AG09309 (cell line): ENCODE results near the gene AKNA.
"Not testable (repeated sequence)": the region's sequence is repeated elsewhere in the genome, so short reads cannot be mapped to it uniquely, and the experiment has no call there.

ENCODE experiments used
- DNase-seq: peaks from one replicate; pipeline ENCODE4 v3.0.0-alpha.2; 2010; ENCODE audit warnings: low read depth
- H3K4me3 ChIP-seq: 2 replicates; pipeline ENCODE4 v1.5.1; 2011; ENCODE audit warnings: mild to moderate bottlenecking, low read depth, low read length, moderate library complexity; ENCODE audit not compliant: control insufficient read depth
- TF ChIP-seq, protein P1 (sequence below): IDR thresholded peaks from 2 replicates; pipeline ENCODE4 v1.5.1; 2011; ENCODE audit warnings: mild to moderate bottlenecking, low read depth, low read length, inconsistent platforms; ENCODE audit not compliant: insufficient read depth, control insufficient read depth; ENCODE audit errors: missing control alignments

AKNA gene

DNA sequence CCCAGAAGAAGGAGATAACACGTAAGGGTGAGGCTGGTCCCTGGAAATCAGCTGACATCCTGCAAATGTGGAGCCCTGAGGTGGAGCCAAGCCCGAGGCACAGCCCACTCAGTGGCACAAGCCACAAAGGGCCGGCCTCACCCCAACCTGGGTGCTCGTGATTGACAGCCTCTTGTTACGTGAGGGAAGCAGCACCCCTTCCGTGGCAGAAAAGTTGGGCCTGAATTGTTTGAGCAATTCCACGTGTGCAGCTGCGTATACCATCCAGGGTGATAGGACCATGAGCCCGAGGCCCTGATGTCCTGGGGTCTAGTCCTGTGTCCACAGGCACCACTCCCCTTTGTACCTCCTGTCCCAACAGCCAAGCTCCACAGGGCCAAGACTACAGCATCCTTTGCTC is 53.3 kb downstream of the AKNA start:
- DNase-seq = no peak
- H3K4me3 ChIP-seq = no peak overlapping the region
- TF ChIP-seq, protein P1, sequence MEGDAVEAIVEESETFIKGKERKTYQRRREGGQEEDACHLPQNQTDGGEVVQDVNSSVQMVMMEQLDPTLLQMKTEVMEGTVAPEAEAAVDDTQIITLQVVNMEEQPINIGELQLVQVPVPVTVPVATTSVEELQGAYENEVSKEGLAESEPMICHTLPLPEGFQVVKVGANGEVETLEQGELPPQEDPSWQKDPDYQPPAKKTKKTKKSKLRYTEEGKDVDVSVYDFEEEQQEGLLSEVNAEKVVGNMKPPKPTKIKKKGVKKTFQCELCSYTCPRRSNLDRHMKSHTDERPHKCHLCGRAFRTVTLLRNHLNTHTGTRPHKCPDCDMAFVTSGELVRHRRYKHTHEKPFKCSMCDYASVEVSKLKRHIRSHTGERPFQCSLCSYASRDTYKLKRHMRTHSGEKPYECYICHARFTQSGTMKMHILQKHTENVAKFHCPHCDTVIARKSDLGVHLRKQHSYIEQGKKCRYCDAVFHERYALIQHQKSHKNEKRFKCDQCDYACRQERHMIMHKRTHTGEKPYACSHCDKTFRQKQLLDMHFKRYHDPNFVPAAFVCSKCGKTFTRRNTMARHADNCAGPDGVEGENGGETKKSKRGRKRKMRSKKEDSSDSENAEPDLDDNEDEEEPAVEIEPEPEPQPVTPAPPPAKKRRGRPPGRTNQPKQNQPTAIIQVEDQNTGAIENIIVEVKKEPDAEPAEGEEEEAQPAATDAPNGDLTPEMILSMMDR = no peak

DNA sequence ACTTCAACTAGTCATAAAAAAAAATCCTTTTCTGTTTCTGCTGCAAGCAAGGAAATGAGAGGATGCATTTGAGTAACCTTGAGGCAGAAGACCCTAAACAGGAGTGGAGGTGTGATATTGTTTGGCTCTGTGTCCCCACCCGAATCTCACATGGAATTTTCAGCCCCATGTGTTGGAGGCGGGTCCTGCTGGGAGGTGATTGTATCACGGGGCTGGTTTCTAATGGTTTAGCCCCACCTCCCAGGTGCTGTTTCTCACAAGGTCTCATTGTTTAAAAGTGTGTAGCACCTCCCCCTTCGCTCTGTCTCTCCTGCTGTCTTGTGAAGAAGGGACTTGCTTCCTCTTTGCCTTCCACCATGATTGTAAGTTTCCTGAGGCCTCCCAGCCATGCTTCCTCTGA is 54.1 kb downstream of the AKNA start:
- not testable (repeated sequence) for H3K4me3 ChIP-seq, DNase-seq

DNA sequence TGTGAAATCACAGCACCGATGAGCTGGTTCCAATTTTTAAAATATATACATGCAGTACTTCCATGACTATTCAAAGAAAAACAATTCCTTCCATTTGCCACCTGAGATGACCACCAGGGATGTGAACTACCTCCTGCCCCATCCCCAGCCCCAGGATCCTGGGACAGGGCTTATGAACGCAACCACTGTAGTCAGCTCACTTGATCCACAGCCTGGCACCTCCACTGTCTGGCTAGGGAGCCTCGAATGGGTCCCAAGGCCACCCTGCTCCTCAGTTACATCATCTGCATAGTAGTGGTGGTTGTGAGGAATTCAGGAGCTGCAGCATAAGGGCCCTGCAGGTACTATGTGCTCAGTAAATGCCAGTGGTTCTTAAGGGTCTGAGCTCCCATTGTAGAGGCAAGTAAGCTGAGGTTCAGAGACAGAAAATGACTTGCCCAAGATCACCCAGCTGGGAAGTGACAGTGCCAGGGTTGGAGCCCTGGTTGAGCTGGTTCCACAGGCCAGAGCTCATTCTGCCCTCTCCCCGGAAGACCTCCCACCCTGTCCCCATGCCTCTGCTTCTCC is 55.2 kb downstream of the AKNA start:
- DNase-seq, H3K4me3 ChIP-seq: not testable (repeated sequence)

DNA sequence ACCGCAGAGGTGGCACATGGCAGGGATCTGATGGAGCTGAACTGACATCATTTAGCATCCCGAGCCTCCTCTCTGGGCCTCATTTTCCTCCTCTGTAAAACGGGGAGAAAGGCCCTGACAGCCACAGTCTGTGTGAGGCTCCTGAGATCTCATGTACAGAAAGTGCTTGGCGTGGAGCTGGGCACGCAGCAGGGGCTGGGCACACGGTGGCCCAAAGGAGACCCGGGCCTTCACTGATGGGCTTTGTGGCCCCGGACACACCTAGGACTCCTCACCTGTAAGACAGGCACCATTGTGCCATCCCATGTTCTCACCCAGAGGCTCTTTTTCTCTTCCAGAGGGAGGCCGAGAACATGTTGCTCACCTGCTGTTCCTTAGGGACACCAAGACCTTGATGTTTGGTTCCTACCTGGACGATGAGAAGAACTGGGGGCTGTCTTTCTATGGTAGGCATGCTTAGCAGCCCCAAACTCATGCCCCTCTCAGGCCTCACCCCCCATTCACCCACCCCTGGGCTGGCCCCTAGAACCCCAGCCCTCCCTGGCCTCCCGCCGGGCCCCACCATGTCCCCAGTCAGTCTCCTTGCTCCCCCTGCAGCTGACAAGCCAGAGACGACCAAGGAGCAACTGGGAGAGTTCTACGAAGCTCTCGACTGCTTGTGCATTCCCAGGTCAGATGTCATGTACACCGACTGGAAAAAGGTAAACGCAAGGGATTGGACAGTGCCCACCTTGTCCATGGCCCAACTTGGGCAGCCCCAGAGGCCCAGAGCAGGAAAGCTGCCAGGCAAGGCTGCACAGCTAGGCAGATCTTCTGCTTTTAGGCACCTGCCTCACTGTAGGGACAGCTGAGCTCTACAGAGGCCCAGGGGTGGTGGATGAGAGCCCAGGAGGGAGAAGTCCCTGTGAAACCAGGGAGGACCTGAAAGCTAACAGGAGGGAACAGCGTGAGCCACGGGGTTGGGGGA is 56.3 kb downstream of the AKNA start:
- not testable (repeated sequence) for H3K4me3 ChIP-seq, DNase-seq

DNA sequence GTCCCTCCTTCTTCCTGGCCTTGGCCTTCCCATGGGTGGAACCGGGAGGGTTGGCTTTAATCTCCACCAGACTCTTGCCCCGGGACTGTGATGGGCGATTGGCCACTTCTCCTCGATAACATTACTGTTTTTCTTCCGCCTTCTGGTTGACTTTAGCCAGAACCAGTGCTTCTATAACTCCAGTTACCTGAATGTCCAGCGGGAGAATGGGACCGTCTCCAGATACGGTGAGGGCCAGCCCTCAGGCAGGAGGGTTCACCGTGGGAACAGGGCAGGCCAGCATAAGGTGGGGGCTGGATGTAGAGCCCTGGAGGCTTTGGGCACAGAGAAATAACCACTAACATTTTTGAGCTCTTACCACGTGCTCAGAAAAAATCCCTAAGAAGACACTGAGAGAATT is 57.1 kb downstream of the AKNA start:
- H3K4me3 ChIP-seq = no peak overlapping the region
- TF ChIP-seq, protein P1 = no peak

DNA sequence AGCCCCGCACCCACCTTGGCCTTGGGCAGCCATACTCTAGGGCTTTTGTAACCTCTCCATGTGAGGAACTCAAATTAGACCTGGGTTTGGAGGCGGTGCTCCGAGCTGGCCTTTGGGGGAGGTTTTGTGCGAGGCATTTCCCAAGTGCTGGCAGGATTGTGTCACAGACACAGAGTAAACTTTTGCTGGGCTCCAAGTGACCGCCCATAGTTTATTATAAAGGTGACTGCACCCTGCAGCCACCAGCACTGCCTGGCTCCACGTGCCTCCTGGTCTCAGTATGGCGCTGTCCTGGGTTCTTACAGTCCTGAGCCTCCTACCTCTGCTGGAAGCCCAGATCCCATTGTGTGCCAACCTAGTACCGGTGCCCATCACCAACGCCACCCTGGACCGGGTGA is 58.2 kb downstream of the AKNA start, which contains the start of gene ORM2:
Gene ORM2, plus strand, starts transcription at position 245 of the 398 bp plus-strand sequence. Its CDS starts 36 bp downstream, at position 281.
- H3K4me3 ChIP-seq, DNase-seq: not testable (repeated sequence)

More for the DNA sequence above, 57.1 kb downstream of the AKNA start:
- no peak for DNase-seq

DNA sequence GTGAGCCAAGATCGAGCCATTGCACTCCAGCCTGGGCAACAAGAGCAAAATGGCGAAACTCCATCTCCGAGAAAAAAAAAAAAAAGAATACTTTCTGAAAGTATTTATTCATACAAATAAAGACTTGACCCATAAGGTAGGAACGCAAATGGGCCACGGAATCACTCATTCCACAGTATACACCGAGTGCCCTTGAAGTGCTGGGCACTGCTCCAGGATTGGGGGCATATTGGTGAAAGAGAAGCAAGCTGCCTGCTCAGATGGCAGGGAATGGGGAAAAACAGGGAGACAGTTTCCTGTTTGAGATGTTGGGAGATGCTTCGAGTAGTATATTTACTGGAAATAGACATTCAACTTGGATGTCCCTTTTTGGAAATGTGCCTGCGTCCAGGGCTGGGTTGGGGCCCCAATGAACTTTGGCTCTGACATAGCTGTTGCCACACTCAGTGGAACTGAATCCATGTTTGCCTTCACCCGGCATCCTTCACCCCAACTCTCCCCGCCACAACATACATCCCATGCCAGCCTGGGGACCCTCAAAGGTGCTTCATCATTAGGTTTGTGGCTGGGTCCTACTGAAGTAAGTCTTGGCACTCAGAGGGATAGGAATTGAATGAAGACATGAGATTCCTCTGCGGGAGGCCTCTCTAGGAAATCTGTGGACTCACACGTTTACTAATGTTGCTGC is 58.7 kb downstream of the AKNA start:
- not testable (repeated sequence) for DNase-seq, H3K4me3 ChIP-seq

DNA sequence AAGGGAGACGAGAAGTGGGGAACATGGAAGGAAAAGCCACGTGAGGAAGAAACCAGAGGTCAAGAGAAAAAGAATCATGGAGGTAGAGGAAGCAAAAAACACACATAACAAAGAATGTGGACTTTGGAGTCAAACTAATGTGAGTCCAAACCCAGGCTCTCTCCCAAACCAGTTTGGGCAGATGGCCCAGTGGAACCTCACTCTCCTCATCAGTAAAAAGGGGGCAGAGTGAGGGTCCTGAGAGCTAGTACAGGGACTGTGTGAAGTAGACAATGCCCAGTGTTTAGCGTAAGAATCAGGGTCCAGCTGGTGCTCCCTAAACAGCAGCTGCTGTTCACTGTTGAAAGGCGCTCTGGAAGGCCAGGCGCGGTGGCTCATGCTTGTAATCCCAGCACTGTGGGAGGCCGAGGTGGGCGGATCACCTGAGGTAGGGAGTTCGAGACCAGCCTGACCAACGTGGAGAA is 59.4 kb downstream of the AKNA start:
- DNase-seq, H3K4me3 ChIP-seq: not testable (repeated sequence)

DNA sequence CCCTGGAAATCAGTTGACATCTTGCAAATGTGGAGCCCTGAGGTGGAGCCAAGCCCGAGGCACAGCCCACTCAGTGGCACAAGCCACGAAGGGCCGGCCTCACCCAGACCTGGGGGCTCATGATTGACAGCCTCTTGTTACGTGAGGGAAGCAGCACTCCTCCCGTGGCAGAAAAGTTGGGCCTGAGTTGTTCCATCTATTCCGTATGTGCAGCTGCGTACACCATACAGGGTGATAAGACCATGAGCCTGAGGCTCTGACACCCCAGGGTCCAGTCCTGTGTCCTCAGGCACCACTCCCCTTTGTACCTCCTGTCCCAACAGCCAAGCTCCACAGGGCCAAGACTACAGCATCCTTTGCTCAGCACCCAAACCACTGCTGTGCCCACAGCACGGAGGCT is 60.0 kb downstream of the AKNA start:
- no peak for DNase-seq
- TF ChIP-seq, protein P1 = no peak
- no peak overlapping the region for H3K4me3 ChIP-seq

DNA sequence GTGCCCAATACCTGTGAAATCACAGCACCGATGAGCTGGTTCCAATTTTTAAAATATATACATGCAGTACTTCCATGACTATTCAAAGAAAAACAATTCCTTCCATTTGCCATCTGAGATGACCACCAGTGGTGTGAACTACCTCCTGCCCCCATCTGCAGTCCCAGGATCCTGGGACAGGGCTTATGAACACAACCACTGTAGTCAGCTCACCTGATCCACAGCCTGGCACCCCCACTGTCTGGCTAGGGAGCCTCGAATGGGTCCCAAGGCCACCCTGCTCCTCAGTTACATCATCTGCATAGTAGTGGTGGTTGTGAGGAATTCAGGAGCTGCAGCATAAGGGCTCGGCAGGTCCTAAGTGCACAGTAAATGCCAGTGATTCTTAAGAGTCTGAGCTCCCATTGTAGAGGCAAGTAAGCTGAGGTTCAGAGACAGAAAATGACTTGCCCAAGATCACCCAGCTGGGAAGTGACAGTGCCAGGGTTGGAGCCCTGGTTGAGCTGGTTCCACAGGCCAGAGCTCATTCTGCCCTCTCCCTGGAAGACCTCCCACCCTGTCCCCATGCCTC is 62.0 kb downstream of the AKNA start:
- DNase-seq, H3K4me3 ChIP-seq: not testable (repeated sequence)

DNA sequence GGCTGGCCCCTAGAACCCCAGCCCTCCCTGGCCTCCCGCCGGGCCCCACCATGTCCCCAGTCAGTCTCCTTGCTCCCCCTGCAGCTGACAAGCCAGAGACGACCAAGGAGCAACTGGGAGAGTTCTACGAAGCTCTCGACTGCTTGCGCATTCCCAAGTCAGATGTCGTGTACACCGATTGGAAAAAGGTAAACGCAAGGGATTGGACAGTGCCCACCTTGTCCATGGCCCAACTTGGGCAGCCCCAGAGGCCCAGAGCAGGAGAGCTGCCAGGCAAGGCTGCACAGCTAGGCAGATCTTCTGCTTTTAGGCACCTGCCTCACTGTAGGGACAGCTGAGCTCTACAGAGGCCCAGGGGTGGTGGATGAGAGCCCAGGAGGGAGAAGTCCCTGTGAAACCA is 62.8 kb downstream of the AKNA start:
- not testable (repeated sequence) for DNase-seq, H3K4me3 ChIP-seq
